HG02840 (cell line): ENCODE measurements around the gene ARHGDIB.

Experiments used
- ATAC-seq: cut with Tn5 transposase; IDR thresholded peaks from one replicate; pipeline ENCODE4 v1.9.1; 2021; ENCODE audit warnings: mild to moderate bottlenecking, moderate library complexity, moderate number of reproducible peaks; ENCODE audit not compliant: unreplicated experiment, low FRiP score

ARHGDIB gene

DNA sequence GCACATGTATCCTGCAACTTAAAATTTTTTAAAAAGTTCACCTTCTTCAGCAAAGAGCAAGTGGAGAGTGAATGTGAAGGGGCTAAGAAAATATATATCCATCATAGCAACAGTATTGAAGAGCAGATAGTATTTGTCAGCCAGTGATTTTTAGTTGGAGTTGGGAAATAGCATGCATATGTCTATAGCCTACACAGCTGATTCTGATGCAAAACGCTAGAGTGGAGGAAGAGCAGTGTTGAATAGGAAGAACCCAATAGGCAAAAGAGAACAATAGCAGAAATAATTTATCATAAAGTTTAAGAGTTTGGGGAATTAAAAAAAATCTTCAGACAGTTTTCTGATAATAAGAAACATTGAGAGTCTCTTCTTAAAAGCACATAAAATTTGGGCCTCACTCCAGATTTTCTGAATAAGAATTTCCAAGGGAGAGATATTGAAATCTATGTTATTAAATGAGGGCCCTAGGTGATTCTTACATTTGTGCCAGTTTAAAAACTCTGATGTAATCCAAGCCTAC is 23.4 kb upstream of the ARHGDIB start:
- ATAC-seq: no peak

DNA sequence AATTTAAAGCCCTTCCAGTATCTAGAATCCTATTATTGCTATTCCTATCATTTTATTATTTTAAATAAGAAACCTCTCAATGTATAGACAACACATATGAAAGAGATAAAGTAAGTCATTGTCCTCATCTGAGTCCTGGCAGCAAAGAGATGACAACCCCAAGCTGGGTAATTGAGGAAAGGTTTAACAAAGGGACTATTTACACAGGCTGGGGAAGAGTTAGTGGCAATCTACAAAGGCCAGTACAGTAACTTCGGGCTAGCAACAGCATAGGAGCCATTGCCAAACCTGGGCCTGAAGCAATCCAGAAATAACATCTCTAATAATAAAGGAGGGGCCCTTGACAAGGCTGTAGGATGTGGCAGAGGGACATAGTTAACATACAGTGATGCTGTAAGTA is 22.6 kb upstream of the ARHGDIB start:
- no peak for ATAC-seq

DNA sequence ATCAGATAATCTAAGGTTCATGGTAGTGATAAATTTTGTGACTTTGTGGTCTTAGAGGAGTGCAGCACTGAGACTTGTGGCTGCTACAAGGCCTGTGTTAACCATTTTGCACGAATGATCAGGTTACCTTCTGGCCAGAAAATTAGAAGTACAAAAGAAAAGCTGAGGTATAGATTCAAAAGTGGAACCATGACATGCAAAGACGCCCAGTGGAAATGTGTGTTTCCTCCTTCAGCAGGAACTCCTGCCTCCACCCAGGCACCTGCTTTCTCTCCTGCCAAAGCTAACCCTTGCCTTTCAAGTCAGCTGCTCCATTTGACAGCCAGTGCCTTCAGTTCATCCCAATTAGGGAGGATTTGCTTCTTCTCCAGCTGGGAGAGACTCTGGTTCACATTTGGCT is 21.6 kb upstream of the ARHGDIB start:
- ATAC-seq: no peak

DNA sequence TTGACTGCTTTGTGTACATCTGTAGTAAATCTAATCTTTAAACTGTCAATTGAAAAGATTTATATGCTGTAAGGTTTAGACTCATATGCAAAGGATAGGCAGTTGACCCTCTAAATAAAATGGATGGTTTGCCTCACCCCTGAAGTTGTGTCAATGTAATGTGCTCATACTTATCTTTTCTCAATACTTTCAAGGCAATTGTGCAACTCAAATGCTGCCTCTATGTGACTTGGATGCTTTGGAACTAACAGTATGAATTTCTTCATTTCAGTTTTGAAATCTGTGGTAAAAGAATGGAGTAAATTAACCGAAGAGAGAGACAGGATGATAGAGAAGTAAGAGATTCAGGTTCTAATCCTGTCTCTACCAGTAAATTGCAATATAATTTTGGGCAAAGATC is 21.2 kb upstream of the ARHGDIB start:
- ATAC-seq: no peak

DNA sequence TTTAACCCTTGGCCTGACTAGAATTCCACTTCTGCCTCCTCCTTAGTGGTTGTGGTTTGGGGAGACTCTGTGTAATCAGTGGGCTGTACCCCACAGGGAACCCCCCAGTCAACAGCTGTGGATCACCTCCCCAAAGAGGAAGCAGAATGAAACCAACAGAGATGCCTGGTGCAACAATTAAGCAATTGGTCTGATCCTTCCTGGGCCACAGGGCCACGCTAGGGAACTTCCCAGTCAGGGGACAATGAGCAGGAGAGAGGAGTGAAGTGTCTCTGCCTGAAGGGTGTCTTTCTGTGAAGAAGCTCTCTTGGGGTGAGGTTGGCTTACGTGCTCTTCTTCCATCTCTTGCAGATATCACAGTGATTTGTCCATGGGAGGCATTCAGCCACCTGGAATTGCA is 19.6 kb upstream of the ARHGDIB start:
- ATAC-seq: no peak

GRCh38 chr12:14979468-14979867 is 18.1 kb upstream of the ARHGDIB start:
- ATAC-seq: no peak

- no peak for ATAC-seq
Measured at GRCh38 chr12:14976658-14977057, 15.3 kb upstream of the ARHGDIB start.

DNA sequence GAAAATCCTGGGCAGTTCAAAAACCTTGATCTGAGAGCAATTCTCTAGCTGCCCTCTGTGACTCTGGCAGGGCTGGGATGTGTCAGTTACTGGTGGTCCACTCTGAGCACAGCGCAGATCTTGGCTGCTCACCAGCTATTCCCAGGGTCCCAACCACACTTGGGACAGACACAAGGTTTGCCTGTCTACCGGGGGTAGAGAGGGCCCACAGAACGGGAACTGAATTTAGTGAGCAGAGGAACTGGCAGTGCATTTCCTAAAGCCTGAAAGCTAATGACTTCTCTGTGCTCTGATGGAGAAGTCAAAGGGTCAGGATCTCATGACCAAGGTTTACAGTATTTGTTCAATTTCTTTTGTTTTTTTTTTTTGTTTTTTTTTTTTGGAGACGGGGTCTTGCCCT is 14.1 kb upstream of the ARHGDIB start:
- no peak for ATAC-seq

DNA sequence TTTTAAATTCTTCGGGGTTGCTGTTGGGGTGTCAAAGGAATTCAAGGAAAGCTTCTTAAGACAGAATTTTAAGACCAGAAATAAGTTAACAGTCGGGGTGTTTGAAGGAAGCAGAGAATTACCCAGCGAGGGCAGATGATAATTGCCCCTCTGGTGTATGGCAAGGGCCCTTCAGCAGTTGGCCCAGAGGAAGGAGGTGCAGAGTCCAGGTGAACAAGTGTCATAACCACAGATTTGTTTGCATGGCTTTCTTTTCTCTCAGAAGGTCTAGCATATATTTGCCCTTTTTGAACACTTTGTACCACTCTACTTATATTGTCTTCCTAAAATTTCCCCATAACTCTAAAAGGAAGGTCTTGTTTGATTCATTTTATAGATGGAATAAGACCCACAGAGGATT is 13.2 kb upstream of the ARHGDIB start:
- no peak for ATAC-seq

GRCh38 chr12:14972816-14973215 is 11.4 kb upstream of the ARHGDIB start, which contains the start of gene PDE6H:
Gene PDE6H (plus strand): TSS chr12:14973042. CDS start chr12:14978013, 4,971 bp downstream.
- ATAC-seq: no peak

DNA sequence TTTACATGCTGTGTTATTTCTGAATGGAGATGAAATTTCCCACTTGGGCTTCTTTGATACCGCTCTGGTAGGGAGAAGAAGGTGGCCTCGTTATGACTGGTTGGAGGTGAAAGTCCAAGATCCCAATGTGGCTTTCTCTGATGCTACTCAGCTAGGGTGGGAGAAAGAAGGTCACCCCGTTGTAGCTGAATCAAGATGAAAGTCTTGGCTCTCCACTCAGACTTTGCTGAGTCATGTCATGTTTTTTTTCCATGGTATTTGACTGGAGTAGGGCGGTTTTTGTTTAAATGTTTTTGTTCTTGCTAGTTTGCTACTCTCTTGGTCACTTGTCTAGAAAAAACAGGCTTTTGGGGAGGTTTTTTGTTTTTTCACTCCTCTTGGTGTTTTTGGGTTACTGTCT is 9.1 kb upstream of the ARHGDIB start:
- ATAC-seq: no peak

DNA sequence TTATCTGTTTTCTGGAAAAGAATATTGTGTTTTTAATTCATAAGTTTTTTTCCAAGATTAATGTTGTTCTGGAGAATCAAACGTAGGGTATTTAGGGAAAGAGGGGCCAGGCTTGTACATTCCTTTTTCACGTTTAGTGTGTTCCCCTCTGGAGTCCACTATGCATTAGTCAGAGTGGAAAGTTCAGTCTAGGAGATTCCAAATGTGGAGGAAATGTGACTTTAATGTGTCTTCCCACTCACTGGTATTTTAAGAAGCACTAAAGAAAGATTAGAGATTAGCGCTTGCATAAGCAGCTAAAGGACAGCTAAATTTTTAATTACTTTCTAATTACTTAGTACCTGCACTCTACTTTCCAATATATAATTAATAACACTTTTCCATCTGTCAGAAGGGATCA is 7.1 kb upstream of the ARHGDIB start:
- ATAC-seq: no peak

GRCh38 chr12:14965221-14965620 is 3.8 kb upstream of the ARHGDIB start:
- no peak for ATAC-seq

- ATAC-seq: no peak
Measured at GRCh38 chr12:14964406-14964805, 3.0 kb upstream of the ARHGDIB start.

GRCh38 chr12:14963520-14963919 is 2.1 kb upstream of the ARHGDIB start:
- no peak for ATAC-seq

DNA sequence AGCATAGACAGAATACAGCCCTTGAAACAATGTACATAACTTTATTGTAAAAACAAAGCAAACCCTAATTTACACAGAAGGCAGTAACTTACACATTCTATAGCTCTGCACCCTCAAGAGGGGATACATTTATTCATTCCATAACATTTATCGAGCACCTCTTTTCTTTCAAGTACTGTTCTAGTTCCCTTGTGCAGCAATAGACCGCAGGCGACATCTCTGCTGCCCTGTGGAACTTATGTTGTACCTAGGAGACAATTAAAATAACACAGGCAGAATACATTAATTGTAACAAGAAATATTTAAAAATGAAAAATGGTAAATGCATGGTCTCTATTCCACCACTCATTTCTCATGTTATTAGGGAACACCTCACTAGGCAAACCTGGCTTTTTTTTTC is 1.4 kb upstream of the ARHGDIB start:
- ATAC-seq: no peak

- no peak for ATAC-seq
Measured at GRCh38 chr12:14962153-14962539, 745 bp upstream of the ARHGDIB start.

DNA sequence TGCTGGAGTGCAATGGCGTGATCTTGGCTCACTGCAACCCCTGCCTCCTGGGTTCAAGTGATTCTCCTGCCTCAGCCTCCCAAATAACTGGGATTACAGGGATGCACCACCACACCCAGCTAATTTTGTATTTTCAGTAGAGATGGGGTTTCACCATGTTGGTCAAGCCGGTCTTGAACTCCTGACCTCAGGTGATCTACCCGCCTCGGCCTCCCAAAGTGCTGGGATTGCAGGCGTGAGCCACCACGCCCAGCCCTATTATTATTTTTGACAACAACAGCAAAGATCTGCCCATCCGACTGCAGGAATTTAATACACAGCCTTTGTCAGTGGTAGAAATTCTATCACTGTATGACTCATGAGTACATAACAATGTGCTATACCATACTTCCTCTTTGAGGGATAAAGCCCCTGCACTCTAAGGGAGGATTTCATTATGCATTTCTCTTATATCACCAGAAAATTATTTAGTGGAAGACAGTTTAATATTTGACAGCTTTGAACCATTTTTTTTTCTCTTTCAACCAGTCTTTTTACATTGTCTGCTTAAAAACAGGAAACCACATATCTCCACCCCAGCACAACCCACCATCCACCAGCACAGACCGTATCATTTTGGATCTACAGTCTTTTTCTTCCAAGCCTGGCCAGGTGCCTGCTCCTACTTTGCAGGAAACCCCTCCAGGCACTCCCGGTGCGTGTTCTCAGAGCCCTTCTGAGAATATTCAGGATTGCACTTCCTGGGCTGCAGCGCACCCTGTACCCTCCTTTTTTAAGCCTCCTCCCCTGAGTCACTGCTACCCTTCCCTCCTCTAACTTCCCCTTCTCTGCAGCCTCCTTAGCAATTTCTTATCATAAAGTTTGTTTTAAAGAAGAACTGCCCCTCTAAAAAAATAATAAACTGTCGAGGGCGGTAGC is 594 bp downstream of the ARHGDIB start:
- ATAC-seq: peak; percentile 35

DNA sequence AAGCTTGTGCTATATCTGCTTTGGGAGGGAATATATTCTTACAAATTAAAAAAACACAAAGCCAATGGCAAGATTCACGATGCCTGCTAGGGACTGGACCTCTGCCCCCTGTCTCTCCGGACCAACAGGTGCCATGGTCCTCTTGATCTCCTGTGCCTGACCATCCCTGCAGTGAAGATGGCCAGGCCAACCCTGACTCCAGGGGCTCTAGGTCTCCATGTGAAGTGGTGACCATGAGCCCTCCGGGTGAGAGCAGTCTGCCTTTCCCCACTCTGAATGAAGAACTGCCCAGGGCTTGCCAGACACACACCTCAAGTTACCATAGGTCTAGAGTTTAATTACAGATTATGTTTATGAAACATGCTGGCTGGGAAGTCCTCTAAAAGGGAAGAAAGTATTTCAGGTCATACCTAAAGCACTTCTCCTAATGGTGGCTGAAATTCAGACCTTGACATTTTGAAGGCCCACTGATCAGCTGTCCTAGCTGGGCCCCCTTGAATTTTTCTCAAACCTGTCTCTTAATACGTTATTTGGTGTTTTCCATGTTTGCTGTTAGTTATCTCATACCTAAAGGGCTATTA is 1.4 kb downstream of the ARHGDIB start:
- no peak for ATAC-seq

DNA sequence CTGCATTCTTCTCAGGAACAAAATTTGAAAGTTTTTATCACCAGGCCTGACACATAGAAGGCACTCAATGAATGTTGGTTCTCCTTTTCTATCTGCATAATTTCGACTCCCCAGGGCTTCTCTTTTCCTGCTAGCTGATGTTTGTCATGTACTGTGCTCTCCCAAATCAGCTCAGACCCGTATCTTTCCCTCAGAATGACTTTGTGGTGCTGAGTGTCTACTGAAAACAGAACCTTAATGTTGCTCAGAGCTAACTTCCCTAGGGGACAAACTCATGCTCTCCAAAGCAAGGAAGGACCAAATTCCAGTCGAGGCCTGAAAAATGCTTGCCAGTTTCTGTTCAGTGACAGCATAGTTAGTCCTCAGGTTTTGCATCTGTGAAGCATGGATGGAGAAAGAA is 1.9 kb downstream of the ARHGDIB start:
- no peak for ATAC-seq

GRCh38 chr12:14959126-14959440 is 2.3 kb downstream of the ARHGDIB start:
- no peak for ATAC-seq
